Activated T-helper 1 cell treated with anti-CD3 and anti-CD28 coated beads, Interleukin-12 subunit alpha, Interleukin-12 subunit beta, Interleukin-2, Interleukin-4 antibody, amounts not matched to agents 30 ng/mL and 10 ng/mL and 1 ng/mL, durations not matched to agents 14 hours and 24 hours and 36 hours (primary cell): ENCODE data around the gene SLC22A5. TPM values are rescaled to one million over a fixed set of nuclear protein-coding genes. Genes with fewer than 3 reads are reported as not detected.
A peak's percentile ranks its signal among the peaks of the same experiment; 100 is the strongest.

Experiments
- DNase-seq: peaks from one replicate; pipeline ENCODE4 v3.0.0; 2021; ENCODE audit warnings: low spot score
- H3K27ac Mint-ChIP-seq: one replicate; pipeline ENCODE4 v1.8.0; 2021; ENCODE audit warnings: mild to moderate bottlenecking, mixed read lengths
- H3K27me3 Mint-ChIP-seq: one replicate; pipeline ENCODE4 v1.8.0; 2022; ENCODE audit warnings: mild to moderate bottlenecking, moderate library complexity, mixed read lengths; ENCODE audit not compliant: insufficient read depth
- H3K36me3 Mint-ChIP-seq: one replicate; pipeline ENCODE4 v1.8.0; 2021; ENCODE audit warnings: low read depth, mixed read lengths
- H3K4me1 Mint-ChIP-seq: one replicate; pipeline ENCODE4 v1.8.0; 2021; ENCODE audit warnings: low read depth, mixed read lengths
- H3K4me3 Mint-ChIP-seq: one replicate; pipeline ENCODE4 v1.8.0; 2021; ENCODE audit warnings: mild to moderate bottlenecking, moderate library complexity, mixed read lengths
- H3K9me3 Mint-ChIP-seq: one replicate; pipeline ENCODE4 v1.8.0; 2021; ENCODE audit warnings: mixed read lengths
- intact Hi-C: fragments of 100-400 bp; cut with micrococcal nuclease; formaldehyde crosslinking; loops from one replicate; pipeline ENCODE4 v1.15.1; 2024
- total RNA-seq: library from RNA; stranded (reverse); gene quantifications from 2 replicates; pipeline ENCODE4 v1.2.3, GENCODE V29; 2022

SLC22A5 gene
- 4.3 and 6.2 TPM in 2 replicates for total RNA-seq

GRCh38 chr5:132369474-132370180, at the start of gene SLC22A5:
Gene SLC22A5, plus strand, starts transcription at chr5:132369710. Its CDS starts 263 bp downstream, at chr5:132369973.
- Mint-ChIP-seq H3K4me1 (peaks cover 33% of the 10 kb centered on the region), H3K27ac (peak within 1 kb of the TSS; percentile 70), H3K9me3 (no peaks in the 10 kb centered on the region), H3K4me3 (peak within 1 kb of the TSS; percentile 81), H3K27me3 (no peaks in the 10 kb centered on the region), H3K36me3 (no peaks in the 10 kb centered on the region)
- intact Hi-C loops: loop anchor here (1.0 to 5.0 kb wide), 4 partner anchors 75 to 307 kb away; partner anchors contain the start of genes IL3 and SLC22A4
- DNase-seq: peak; percentile 66

DNA sequence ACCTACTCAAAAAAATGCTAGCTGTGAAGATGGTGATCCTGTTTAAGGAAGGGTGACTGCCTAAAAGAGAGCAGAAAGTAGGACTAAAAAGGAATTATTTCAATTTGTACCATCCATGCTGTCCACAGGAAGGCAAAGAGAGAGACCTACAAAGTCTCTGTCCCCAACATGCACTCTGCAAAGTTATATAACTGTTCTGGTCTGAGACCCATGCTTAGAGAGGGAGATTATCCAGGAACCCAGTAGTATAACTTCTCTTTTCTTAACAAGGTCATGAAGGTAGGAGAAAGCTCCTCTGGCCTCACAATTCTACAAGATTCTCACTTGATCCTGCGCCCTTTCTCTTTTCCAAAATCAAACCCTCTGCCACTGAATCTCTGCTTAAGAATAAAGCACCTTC, 49.5 kb upstream of the SLC22A5 start:
- no peak for DNase-seq
- H3K27me3 Mint-ChIP-seq: peaks cover 3% of the 10 kb centered on the region
- no peak overlapping the region for H3K27ac Mint-ChIP-seq
- intact Hi-C loops: no loop called here
- H3K9me3 Mint-ChIP-seq: no peaks in the 10 kb centered on the region
- no peaks in the 10 kb centered on the region for H3K4me1 Mint-ChIP-seq
- no peak overlapping the region for H3K4me3 Mint-ChIP-seq
- H3K36me3 Mint-ChIP-seq: peaks cover 2% of the 10 kb centered on the region

DNA sequence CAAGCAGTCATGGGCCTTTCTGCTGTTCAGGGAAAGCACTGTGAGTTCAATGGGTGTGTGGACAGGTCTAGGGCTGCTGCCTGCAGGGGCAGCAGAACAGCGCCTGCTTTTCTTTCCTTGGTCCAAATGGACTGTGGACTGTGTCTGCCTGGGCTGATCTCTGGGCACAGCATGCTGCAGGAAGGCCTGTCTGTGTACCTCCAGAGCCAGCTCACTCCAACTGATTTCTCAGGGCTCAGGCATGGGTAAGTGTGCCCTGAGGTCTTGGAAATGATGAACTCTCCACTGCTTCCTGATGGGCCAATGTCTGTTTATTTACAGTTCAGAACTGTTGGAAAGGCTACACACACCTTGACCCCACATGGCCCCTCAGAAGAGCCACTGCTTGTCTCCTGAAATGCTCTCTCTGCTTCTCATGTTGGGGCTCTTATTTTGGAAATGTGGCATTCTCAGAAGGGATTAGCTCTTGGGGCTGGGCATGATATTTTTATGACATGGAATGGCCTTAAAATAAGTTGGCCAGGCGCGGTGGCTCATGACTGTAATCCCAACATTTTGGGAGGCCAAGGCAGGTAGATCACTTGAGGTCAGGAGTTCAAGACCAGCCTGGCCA, 48.3 kb upstream of the SLC22A5 start:
- no peak overlapping the region for H3K4me3 Mint-ChIP-seq
- H3K27me3 Mint-ChIP-seq: peaks cover 3% of the 10 kb centered on the region
- peaks cover 2% of the 10 kb centered on the region for H3K36me3 Mint-ChIP-seq
- intact Hi-C loops: no loop called here
- no peaks in the 10 kb centered on the region for H3K9me3 Mint-ChIP-seq
- H3K4me1 Mint-ChIP-seq: no peaks in the 10 kb centered on the region
- DNase-seq: no peak
- H3K27ac Mint-ChIP-seq: no peak overlapping the region

DNA sequence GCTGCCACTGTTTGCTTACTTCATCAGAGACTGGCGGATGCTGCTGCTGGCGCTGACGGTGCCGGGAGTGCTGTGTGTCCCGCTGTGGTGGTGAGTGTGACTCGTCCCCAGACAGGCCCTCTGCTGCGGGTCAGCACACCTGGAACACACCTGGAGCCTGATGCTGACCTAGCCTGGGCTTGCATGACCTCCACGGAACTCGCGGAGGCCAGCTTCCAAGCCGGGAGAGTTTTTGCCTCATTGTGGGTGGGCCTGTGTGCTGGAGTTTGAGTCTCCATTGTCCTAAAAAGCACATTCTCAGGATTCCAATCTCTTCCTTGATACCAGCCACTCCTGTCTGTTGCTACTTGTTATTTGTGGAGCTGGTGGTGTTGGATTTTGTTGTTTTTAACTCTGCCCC, 47.2 kb upstream of the SLC22A5 start:
- peaks cover 2% of the 10 kb centered on the region for H3K36me3 Mint-ChIP-seq
- H3K9me3 Mint-ChIP-seq: no peaks in the 10 kb centered on the region
- intact Hi-C loops: no loop called here
- H3K27me3 Mint-ChIP-seq: peaks cover 3% of the 10 kb centered on the region
- H3K4me3 Mint-ChIP-seq: no peak overlapping the region
- H3K27ac Mint-ChIP-seq: no peak overlapping the region
- no peaks in the 10 kb centered on the region for H3K4me1 Mint-ChIP-seq
- DNase-seq: no peak

DNA sequence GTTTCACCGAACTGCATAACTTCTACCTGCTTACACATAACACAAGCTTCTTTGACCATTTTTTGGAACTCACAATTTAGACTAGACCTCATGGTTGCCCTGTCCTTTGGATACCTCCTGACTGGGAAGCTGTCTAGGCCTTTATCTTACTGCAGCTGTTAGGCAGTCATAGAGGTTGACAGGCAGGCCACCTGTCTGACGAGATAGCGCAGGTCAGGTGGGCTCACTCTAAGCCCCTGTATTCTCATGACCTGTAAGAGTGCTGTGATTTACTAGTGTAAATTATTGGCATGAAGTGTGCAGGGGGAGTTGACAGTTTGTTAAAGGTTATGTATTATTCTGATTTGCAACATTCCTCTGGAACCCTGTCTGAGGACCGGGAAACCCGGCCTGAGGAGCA, 46.3 kb upstream of the SLC22A5 start:
- peaks cover 2% of the 10 kb centered on the region for H3K36me3 Mint-ChIP-seq
- no peak overlapping the region for H3K27ac Mint-ChIP-seq
- H3K9me3 Mint-ChIP-seq: no peaks in the 10 kb centered on the region
- H3K4me1 Mint-ChIP-seq: no peaks in the 10 kb centered on the region
- DNase-seq: no peak
- H3K27me3 Mint-ChIP-seq: peaks cover 3% of the 10 kb centered on the region
- intact Hi-C loops: no loop called here
- no peak overlapping the region for H3K4me3 Mint-ChIP-seq

DNA sequence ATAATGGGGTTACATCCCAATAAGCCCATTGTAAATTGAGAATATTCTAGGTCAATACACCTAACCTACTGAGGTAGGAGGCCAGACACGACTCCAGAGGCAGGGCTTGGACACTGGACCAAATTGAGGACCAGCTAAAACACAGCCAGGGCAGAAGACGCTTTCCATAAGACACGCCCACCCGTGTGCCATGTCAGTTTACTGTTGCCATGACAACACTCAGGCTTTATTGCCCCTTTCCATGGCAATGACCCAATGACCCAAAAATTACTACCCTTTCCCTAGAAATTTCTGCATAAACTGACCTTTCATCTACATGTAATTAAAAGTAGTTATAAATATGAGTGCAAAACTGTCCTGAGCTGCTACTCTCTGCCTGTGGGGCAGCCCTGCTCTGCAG, 43.8 kb upstream of the SLC22A5 start:
- Mint-ChIP-seq H3K36me3 (peaks cover 2% of the 10 kb centered on the region), H3K9me3 (no peaks in the 10 kb centered on the region), H3K27me3 (peaks cover 3% of the 10 kb centered on the region), H3K4me3 (no peak overlapping the region), H3K27ac (no peak overlapping the region), H3K4me1 (no peaks in the 10 kb centered on the region)
- DNase-seq: no peak
- intact Hi-C loops: no loop called here

- intact Hi-C loops: no loop called here
- H3K4me3 Mint-ChIP-seq: no peak overlapping the region
- H3K27ac Mint-ChIP-seq: no peak overlapping the region
- H3K4me1 Mint-ChIP-seq: no peaks in the 10 kb centered on the region
- H3K27me3 Mint-ChIP-seq: no peaks in the 10 kb centered on the region
- DNase-seq: no peak
- peaks cover 2% of the 10 kb centered on the region for H3K36me3 Mint-ChIP-seq
- H3K9me3 Mint-ChIP-seq: no peaks in the 10 kb centered on the region
These were observed 42.1 kb upstream of the SLC22A5 start for GRCh38 chr5:132327252-132327955.

DNA sequence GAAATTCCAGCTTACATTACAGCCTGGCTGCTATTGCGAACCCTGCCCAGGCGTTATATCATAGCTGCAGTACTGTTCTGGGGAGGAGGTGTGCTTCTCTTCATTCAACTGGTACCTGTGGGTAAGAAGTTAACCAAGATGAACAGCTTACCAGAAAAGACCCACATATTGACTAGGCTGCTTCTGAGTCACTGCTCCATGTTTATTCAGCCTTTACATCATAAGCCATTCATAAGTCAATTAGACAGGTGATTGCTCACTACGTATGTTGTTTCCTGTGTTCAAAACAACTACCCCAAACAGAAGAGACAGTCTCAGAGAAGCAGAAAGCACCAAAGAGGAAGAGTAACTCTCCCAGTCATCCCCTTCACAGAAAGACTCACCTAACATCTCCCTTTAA, 34.7 kb upstream of the SLC22A5 start:
- intact Hi-C loops: no loop called here
- DNase-seq: no peak
- Mint-ChIP-seq H3K27ac (no peak overlapping the region), H3K4me1 (peaks cover 7% of the 10 kb centered on the region), H3K27me3 (peaks cover 4% of the 10 kb centered on the region), H3K36me3 (no peaks in the 10 kb centered on the region), H3K4me3 (no peak overlapping the region), H3K9me3 (no peaks in the 10 kb centered on the region)

GRCh38 chr5:132335402-132335801, 34.1 kb upstream of the SLC22A5 start:
- Mint-ChIP-seq H3K4me3 (no peak overlapping the region), H3K9me3 (no peaks in the 10 kb centered on the region), H3K27me3 (peaks cover 4% of the 10 kb centered on the region), H3K4me1 (peaks cover 7% of the 10 kb centered on the region), H3K27ac (no peak overlapping the region), H3K36me3 (no peaks in the 10 kb centered on the region)
- intact Hi-C loops: no loop called here
- DNase-seq: no peak

GRCh38 chr5:132339502-132339901, 30.0 kb upstream of the SLC22A5 start:
- no peaks in the 10 kb centered on the region for H3K36me3 Mint-ChIP-seq
- no peak for DNase-seq
- H3K4me3 Mint-ChIP-seq: no peak overlapping the region
- H3K9me3 Mint-ChIP-seq: no peaks in the 10 kb centered on the region
- H3K4me1 Mint-ChIP-seq: peaks cover 7% of the 10 kb centered on the region
- no peaks in the 10 kb centered on the region for H3K27me3 Mint-ChIP-seq
- intact Hi-C loops: no loop called here
- H3K27ac Mint-ChIP-seq: no peak overlapping the region

DNA sequence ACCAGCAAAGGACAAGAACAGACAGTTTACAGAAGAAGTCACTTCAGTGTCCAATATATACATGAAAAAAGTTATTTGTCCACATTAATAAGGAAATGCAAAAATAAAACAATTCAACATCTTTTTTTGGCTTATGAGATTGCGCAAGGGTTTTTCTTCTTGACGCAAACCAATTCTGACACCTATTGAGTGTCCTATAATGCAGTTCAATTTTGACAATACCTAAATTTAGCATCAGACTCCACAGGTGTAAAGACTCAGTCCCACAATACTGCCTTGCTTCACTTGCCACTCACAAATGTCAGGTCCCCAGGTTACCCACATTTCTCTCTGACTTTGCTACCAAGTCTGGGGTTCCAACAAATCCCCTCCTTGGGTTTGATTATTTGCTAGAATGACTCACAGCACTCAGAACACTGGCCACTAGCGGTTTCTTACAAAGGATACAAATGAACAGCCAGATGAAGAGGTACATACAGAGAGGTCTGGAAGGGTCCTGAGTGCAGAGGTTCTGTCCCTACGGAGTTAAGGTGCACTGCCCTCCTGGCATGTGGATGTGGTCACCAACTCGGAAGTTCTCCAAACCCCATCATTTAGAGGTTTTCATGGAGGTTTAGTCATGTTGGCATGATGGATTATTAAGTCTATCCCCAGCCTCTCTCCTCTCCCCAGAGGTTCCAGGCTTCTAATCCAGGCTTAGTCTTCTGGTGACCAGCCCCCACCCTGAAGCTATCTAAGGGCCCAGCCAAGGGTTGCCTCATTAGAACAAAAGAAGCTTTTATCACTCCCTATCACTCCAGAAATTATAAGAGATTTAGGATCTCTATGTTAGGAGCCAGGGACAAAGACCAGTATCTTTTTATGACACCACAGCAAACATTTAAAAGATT, 27.0 kb upstream of the SLC22A5 start:
- H3K4me3 Mint-ChIP-seq: no peak overlapping the region
- no peaks in the 10 kb centered on the region for H3K9me3 Mint-ChIP-seq
- intact Hi-C loops: no loop called here
- no peaks in the 10 kb centered on the region for H3K4me1 Mint-ChIP-seq
- DNase-seq: no peak
- H3K27ac Mint-ChIP-seq: no peak overlapping the region
- H3K36me3 Mint-ChIP-seq: no peaks in the 10 kb centered on the region
- peaks cover 4% of the 10 kb centered on the region for H3K27me3 Mint-ChIP-seq

DNA sequence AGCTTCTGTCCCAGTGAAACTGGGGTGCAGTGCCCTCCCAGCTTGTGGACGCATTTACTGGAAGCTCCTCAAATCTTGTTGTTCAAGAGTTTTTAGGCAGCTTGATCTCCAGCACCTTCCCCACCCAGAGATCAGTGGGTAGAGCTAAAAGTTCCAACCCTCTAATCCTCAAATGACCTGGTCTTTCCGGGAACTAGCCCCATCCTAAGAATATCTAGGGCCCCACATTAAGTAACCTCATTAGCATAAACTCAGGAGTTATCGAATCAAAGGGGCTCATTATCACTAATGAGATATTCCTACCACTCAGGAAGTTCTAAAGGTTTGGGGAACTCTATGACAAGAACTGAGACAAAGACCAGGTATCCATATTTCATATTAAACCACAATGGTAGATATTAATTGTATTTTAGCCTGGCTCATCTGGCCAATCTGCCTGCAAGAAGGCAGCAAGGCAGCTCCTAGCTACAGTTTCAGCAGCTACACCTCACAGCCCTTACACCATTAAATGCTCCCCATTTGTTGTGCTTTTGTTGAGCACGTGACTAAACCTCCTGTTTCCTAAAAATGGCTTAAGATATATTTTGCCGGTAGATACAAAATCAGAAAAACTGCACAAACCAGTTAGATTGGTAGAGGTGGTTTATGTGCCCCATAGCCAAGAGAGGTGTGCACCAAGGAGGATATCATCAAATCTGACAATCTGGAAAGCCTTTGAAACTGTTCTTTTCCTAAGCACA, 24.6 kb upstream of the SLC22A5 start:
- Mint-ChIP-seq H3K4me3 (no peak overlapping the region), H3K36me3 (no peaks in the 10 kb centered on the region), H3K9me3 (no peaks in the 10 kb centered on the region), H3K27ac (no peak overlapping the region), H3K4me1 (no peaks in the 10 kb centered on the region), H3K27me3 (peaks cover 5% of the 10 kb centered on the region)
- intact Hi-C loops: no loop called here
- no peak for DNase-seq
